GM19372 (cell line): ENCODE measurements around the gene SLC38A10.

Experiments
- ATAC-seq: cut with Tn5 transposase; IDR thresholded peaks from one replicate; pipeline ENCODE4 v1.9.1; 2021; ENCODE audit warnings: mild to moderate bottlenecking, low read depth, moderate library complexity; ENCODE audit not compliant: unreplicated experiment

SLC38A10 gene

GRCh38 chr17:81196505-81197408 lies 98.3 kb downstream of the SLC38A10 start:
- no peak for ATAC-seq

GRCh38 chr17:81195941-81196495 lies 99.1 kb downstream of the SLC38A10 start:
- ATAC-seq: no peak
